ENCODE measurements around the gene POU3F1.

DNA sequence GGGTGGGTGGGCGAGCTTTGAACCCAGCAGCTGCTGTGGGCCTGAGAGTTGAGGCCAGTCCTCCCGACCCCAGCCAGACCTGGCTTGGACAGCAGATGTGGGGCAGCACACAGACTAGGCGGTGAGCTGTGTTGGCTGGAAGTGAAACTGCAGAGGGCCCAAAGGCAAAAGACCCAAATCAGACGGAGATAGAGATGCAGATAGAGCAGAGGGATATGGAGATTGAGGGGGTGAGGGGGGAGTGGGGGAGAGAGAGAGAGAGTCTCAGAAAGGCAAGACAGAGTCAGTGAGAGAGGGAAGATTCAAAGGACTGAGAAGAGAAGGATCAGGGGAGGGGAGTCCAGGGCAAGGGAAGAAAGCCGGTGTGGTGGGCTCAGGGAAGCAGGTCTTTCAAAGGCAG is 17.0 kb upstream of the POU3F1 start:
- TF ChIP-seq, protein P1, sequence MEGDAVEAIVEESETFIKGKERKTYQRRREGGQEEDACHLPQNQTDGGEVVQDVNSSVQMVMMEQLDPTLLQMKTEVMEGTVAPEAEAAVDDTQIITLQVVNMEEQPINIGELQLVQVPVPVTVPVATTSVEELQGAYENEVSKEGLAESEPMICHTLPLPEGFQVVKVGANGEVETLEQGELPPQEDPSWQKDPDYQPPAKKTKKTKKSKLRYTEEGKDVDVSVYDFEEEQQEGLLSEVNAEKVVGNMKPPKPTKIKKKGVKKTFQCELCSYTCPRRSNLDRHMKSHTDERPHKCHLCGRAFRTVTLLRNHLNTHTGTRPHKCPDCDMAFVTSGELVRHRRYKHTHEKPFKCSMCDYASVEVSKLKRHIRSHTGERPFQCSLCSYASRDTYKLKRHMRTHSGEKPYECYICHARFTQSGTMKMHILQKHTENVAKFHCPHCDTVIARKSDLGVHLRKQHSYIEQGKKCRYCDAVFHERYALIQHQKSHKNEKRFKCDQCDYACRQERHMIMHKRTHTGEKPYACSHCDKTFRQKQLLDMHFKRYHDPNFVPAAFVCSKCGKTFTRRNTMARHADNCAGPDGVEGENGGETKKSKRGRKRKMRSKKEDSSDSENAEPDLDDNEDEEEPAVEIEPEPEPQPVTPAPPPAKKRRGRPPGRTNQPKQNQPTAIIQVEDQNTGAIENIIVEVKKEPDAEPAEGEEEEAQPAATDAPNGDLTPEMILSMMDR (IDR thresholded peaks at IDR 0.05), result no peak
- no peak for TF ChIP-seq POLR2A (IDR thresholded peaks at IDR 0.05)
